Endothelial cell of umbilical vein (primary cell): ENCODE data around the gene PRRT4. TPM values are rescaled to one million over a fixed set of nuclear protein-coding genes. Genes with fewer than 3 reads are reported as not detected.

ENCODE experiments used
- BruUV-seq: library from RNA; stranded (reverse); fragments of 400-500 nt; replicated peaks from 2 replicates; lab custom pipeline; 2021; lab: Mats Ljungman, UMichigan
- CTCF ChIA-PET: fragments of 300-600, 350-600 bp; sonication (Branson Sonifier 250); formaldehyde crosslinking; loops from one replicate; lab custom pipeline; 2021; ENCODE audit warnings: antibody characterized with exemption, inconsistent platforms; lab: Charles Lee
- POLR2A ChIA-PET: fragments of 300-600, 350-600 bp; sonication (Branson Sonifier 250); formaldehyde crosslinking; loops from one replicate; lab custom pipeline; 2021; ENCODE audit warnings: antibody characterized with exemption, inconsistent platforms; lab: Charles Lee
- DNase-seq: peaks from one replicate; pipeline ENCODE4 v3.0.0-alpha.2; 2011; ENCODE audit warnings: low read depth, low spot score
- FAIRE-seq: peaks from 2 replicates; lab custom pipeline; 2011; peaks lifted over from hg19 to GRCh38; lab: Jason Lieb, UNC
- H2AFZ ChIP-seq: 2 replicates; pipeline ENCODE4 v1.6.0; 2012; ENCODE audit warnings: low read depth, low read length, control low read depth, inconsistent platforms
- H3K27ac ChIP-seq: 2 replicates; pipeline ENCODE4 v1.5.1; 2011; ENCODE audit warnings: low read depth, mild to moderate bottlenecking, control low read depth, low read length, moderate library complexity; ENCODE audit not compliant: insufficient read depth
- H3K27me3 ChIP-seq, 2 experiments: 2 replicates each; pipeline versions ENCODE4 v1.6.0 to v1.6.1; 2011; ENCODE audit warnings: low read length in 2 of 2, mixed read lengths in 1 of 2; ENCODE audit not compliant: control insufficient read depth in 2 of 2, insufficient read depth in 2 of 2
- H3K36me3 ChIP-seq, 2 experiments: 2 replicates in 1 of 2; 3 replicates in 1 of 2; pipeline ENCODE4 v1.5.1; 2011; ENCODE audit warnings: low read length in 2 of 2, mild to moderate bottlenecking in 1 of 2, moderate library complexity in 1 of 2; ENCODE audit not compliant: control insufficient read depth in 2 of 2, insufficient read depth in 2 of 2; ENCODE audit errors: extremely low read depth in 1 of 2
- H3K4me1 ChIP-seq: 3 replicates; pipeline ENCODE4 v1.5.1; 2011; ENCODE audit warnings: mild to moderate bottlenecking, low read length; ENCODE audit not compliant: control insufficient read depth, insufficient read depth; ENCODE audit errors: extremely low read depth
- H3K4me2 ChIP-seq: 2 replicates; pipeline ENCODE4 v1.6.1; 2011; ENCODE audit warnings: low read length, control low read depth, mixed read lengths; ENCODE audit not compliant: insufficient read depth
- H3K4me3 ChIP-seq, 3 experiments: fragments of 200-600 bp in 1 of 3; sonication (generic), shearing (Covaris generic) in 1 of 3; replicated peaks in 1 of 3; 2 replicates each; pipeline ENCODE4 v1.5.1; 2011 to 2016; ENCODE audit warnings: control low read depth in 3 of 3, low read length in 3 of 3, mild to moderate bottlenecking in 2 of 3, inconsistent platforms in 1 of 3, low read depth in 1 of 3, moderate library complexity in 1 of 3; ENCODE audit not compliant: insufficient read depth in 1 of 3
- H3K79me2 ChIP-seq: 2 replicates; pipeline ENCODE4 v1.6.0; 2012; ENCODE audit warnings: low read length, inconsistent platforms; ENCODE audit not compliant: control insufficient read depth, insufficient read depth
- H3K9ac ChIP-seq: replicated peaks from 2 replicates; pipeline ENCODE3; 2011; ENCODE audit warnings: low read length, control low read depth; ENCODE audit not compliant: insufficient read depth; ENCODE audit errors: extremely low read depth
- H3K9me1 ChIP-seq: replicated peaks from 3 replicates; pipeline ENCODE4 v1.6.0; 2011; ENCODE audit warnings: mild to moderate bottlenecking, low read length; ENCODE audit not compliant: control insufficient read depth, insufficient read depth; ENCODE audit errors: extremely low read depth
- H3K9me3 ChIP-seq: replicated peaks from 2 replicates; pipeline ENCODE4 v1.5.1; 2012; ENCODE audit warnings: low read length, inconsistent platforms; ENCODE audit not compliant: control insufficient read depth, insufficient read depth
- H4K20me1 ChIP-seq: replicated peaks from 2 replicates; pipeline ENCODE3; 2011; ENCODE audit warnings: mild to moderate bottlenecking, low read length; ENCODE audit not compliant: control insufficient read depth, insufficient read depth; ENCODE audit errors: extremely low read depth
- EZH2 ChIP-seq: IDR thresholded peaks from 2 replicates; pipeline ENCODE4 v1.6.1; 2012; ENCODE audit warnings: borderline replicate concordance, low read depth, mild to moderate bottlenecking, moderate library complexity, low read length, inconsistent platforms; ENCODE audit not compliant: severe bottlenecking
- FOS ChIP-seq: IDR thresholded peaks from 2 replicates; pipeline ENCODE4 v1.6.1; 2011; ENCODE audit warnings: mild to moderate bottlenecking, low read length, moderate library complexity, borderline replicate concordance; ENCODE audit not compliant: insufficient read depth
- GATA2 ChIP-seq: IDR thresholded peaks from 2 replicates; pipeline ENCODE4 v1.7.0; 2011; ENCODE audit warnings: low read depth, mild to moderate bottlenecking, moderate library complexity, mixed read lengths, low read length; ENCODE audit not compliant: insufficient read length, insufficient read depth
- JUN ChIP-seq: IDR thresholded peaks from 2 replicates; pipeline ENCODE4 v1.6.1; 2011; ENCODE audit warnings: borderline replicate concordance, low read depth; ENCODE audit not compliant: insufficient read length, insufficient read depth
- MYC ChIP-seq: IDR thresholded peaks from one replicate; pipeline ENCODE4 v1.6.1; 2011; ENCODE audit warnings: mild to moderate bottlenecking, low read depth, low read length
- POLR2A ChIP-seq: IDR thresholded peaks from 2 replicates; pipeline ENCODE4 v1.6.1; 2012; ENCODE audit warnings: low read depth, mild to moderate bottlenecking, control low read depth, low read length
- POLR2AphosphoS5 ChIP-seq: IDR thresholded peaks from 2 replicates; pipeline ENCODE4 v1.6.1; 2012; ENCODE audit warnings: low read depth, mild to moderate bottlenecking, control low read depth, low read length, moderate library complexity; ENCODE audit not compliant: insufficient read depth
- dilution Hi-C: fragments of 300-500 bp; cut with MboI; formaldehyde crosslinking; loops from one replicate; pipeline ENCODE4 v1.15.0; 2019; ENCODE audit warnings: low sequenced_read_pairs; ENCODE audit not compliant: extremely low pct_ligation_motif_present
- intact Hi-C: fragments of 100-400 bp; cut with micrococcal nuclease; formaldehyde crosslinking; loops from one replicate; pipeline ENCODE4 v1.10.0; 2022
- polyA plus RNA-seq, 4 experiments: library from polyadenylated mRNA; depleted of rRNA in 3 of 4; stranded (reverse) in 3 of 4; unstranded in 1 of 4; fragments of >200 nt; gene quantifications; 2 replicates each; pipeline versions ENCODE4 v1.2.1 to v1.2.3, GENCODE V29; 2011 to 2012; ENCODE audit warnings: missing spikeins in 1 of 4
- total RNA-seq: library from RNA; stranded (reverse); gene quantifications from 2 replicates; pipeline ENCODE4 v1.2.3, GENCODE V29; 2021
- TF ChIP-seq, protein P1 (sequence below): IDR thresholded peaks from 2 replicates; pipeline ENCODE4 v1.6.1; 2011; ENCODE audit not compliant: insufficient read depth, insufficient read length
- TF ChIP-seq, protein P2 (sequence below), 2 donors: IDR thresholded peaks; 1 replicate in 1 of 2; 2 replicates in 1 of 2; pipeline ENCODE4 v1.5.1; 2011; ENCODE audit warnings: low read length in 2 of 2, mild to moderate bottlenecking in 2 of 2, moderate library complexity in 2 of 2, control low read depth in 1 of 2, inconsistent platforms in 1 of 2, low read depth in 1 of 2; ENCODE audit not compliant: insufficient read depth in 1 of 2; ENCODE audit errors: extremely low read depth in 1 of 2

Gene PRRT4
- total and polyA plus RNA-seq, 2 donors (not counting 3 experiments of a cell fraction or from before 2014, with no cell fraction given) = 0.03 TPM; not detected in 1

DNA sequence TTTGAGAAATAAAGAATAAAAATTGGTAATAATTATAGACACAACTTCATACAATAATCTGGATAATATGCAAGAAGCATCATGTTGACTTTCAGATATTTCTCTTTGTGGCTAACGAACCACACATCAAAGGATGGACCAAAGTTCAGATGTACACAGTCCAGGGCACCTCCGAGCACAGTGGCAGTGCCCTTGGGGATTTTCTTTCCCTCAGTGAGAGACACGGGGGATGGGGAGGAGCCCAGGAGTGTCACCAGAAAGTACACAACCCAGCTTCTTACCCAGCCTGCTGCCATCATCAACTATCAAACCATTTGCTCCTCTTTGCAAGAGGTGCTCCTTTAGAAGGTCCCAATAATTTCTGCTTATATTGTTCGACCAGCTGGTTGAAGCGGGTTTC is 51.0 kb downstream of the PRRT4 start:
- dilution Hi-C loops = no loop called here
- no peak overlapping the region for H3K4me3 ChIP-seq

More for the DNA sequence above, 51.0 kb downstream of the PRRT4 start:
- Histone ChIP-seq H3K27ac (no peak overlapping the region), H3K9me1 (no peaks in the 10 kb centered on the region), H3K4me1 (no peaks in the 10 kb centered on the region), H2AFZ (no peak overlapping the region), H3K4me2 (no peak overlapping the region), H3K9ac (no peak overlapping the region), H3K9me3 (no peaks in the 10 kb centered on the region), H3K36me3 (peaks cover 31 to 35% of the 10 kb centered on the region in 2 experiments), H3K79me2 (no peaks in the 10 kb centered on the region), H4K20me1 (no peaks in the 10 kb centered on the region), H3K27me3 (no peaks in the 10 kb centered on the region)
- TF ChIP-seq, protein P1, sequence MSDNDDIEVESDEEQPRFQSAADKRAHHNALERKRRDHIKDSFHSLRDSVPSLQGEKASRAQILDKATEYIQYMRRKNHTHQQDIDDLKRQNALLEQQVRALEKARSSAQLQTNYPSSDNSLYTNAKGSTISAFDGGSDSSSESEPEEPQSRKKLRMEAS = no peak
- no peak for TF ChIP-seq EZH2
- TF ChIP-seq MYC = no peak
- no peak for TF ChIP-seq FOS
- no peak for TF ChIP-seq JUN
- no peak for TF ChIP-seq POLR2A
- no peak for TF ChIP-seq POLR2AphosphoS5
- TF ChIP-seq GATA2 = no peak
- TF ChIP-seq, protein P2, sequence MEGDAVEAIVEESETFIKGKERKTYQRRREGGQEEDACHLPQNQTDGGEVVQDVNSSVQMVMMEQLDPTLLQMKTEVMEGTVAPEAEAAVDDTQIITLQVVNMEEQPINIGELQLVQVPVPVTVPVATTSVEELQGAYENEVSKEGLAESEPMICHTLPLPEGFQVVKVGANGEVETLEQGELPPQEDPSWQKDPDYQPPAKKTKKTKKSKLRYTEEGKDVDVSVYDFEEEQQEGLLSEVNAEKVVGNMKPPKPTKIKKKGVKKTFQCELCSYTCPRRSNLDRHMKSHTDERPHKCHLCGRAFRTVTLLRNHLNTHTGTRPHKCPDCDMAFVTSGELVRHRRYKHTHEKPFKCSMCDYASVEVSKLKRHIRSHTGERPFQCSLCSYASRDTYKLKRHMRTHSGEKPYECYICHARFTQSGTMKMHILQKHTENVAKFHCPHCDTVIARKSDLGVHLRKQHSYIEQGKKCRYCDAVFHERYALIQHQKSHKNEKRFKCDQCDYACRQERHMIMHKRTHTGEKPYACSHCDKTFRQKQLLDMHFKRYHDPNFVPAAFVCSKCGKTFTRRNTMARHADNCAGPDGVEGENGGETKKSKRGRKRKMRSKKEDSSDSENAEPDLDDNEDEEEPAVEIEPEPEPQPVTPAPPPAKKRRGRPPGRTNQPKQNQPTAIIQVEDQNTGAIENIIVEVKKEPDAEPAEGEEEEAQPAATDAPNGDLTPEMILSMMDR (IDR thresholded peaks at IDR 0.05; ENCODE audit: extremely low read depth in 1 of 2, insufficient read depth in 1 of 2, low read depth in 1 of 2, low read length in 2 of 2) = no peak
- POLR2A ChIA-PET = no interaction called here
- no peak for DNase-seq
- FAIRE-seq = no peak
- CTCF ChIA-PET = interaction anchor here (1.6 kb wide), 1 partner anchor 8 kb away, joined by 4 read pairs; no protein-coding TSS in a partner anchor
- TSS peak; percentile 42 for BruUV-seq
- intact Hi-C loops = no loop called here
